Adrenal gland (tissue), 5 donors: Measurements from ENCODE around the gene ACVR2B.

ENCODE experiments used
- POLR2A ChIP-seq, 2 donors: fragments of 450-650 bp; IDR thresholded peaks; one replicate each; pipeline ENCODE4 v1.6.1; 2017; ENCODE audit warnings: antibody characterized with exemption in 2 of 2, mild to moderate bottlenecking in 2 of 2, moderate library complexity in 1 of 2
- TF ChIP-seq, protein P1 (sequence below), 6 experiments: fragments of 450-650 bp in 4 of 6; fragments of 200-600 bp in 2 of 6; sonication (generic) in 1 of 6; IDR thresholded peaks; 1 replicate in 5 of 6; 2 replicates in 1 of 6; pipeline versions ENCODE4 v1.5.1 to v1.8.0; 2016 to 2021; ENCODE audit warnings: antibody characterized with exemption in 6 of 6, mild to moderate bottlenecking in 2 of 6, moderate library complexity in 1 of 6
- donor health status: DM: no; HTN: no; CAD: no.

GRCh38 chr3:38482951-38483350 is 29.3 kb downstream of the ACVR2B start:
- no peak for TF ChIP-seq POLR2A (IDR thresholded peaks at IDR 0.05)
- TF ChIP-seq, protein P1, sequence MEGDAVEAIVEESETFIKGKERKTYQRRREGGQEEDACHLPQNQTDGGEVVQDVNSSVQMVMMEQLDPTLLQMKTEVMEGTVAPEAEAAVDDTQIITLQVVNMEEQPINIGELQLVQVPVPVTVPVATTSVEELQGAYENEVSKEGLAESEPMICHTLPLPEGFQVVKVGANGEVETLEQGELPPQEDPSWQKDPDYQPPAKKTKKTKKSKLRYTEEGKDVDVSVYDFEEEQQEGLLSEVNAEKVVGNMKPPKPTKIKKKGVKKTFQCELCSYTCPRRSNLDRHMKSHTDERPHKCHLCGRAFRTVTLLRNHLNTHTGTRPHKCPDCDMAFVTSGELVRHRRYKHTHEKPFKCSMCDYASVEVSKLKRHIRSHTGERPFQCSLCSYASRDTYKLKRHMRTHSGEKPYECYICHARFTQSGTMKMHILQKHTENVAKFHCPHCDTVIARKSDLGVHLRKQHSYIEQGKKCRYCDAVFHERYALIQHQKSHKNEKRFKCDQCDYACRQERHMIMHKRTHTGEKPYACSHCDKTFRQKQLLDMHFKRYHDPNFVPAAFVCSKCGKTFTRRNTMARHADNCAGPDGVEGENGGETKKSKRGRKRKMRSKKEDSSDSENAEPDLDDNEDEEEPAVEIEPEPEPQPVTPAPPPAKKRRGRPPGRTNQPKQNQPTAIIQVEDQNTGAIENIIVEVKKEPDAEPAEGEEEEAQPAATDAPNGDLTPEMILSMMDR (IDR thresholded peaks at IDR 0.05), result no peak
